Mesendoderm (in vitro differentiated cells): ENCODE results near the gene EPB41L4B. TPM values are rescaled to one million over a fixed set of nuclear protein-coding genes. Genes with fewer than 3 reads are reported as not detected.

Experiments used
- DNase-seq: peaks from one replicate; pipeline ENCODE4 v3.0.0; 2013
- H2AK5ac ChIP-seq: 2 replicates; pipeline ENCODE4 v1.6.1; 2013; ENCODE audit warnings: low read length, inconsistent platforms
- H2BK120ac ChIP-seq: 2 replicates; pipeline ENCODE4 v1.6.1; 2013; ENCODE audit warnings: low read depth, mild to moderate bottlenecking, low read length, moderate library complexity, mixed read lengths
- H2BK15ac ChIP-seq: replicated peaks from 2 replicates; pipeline ENCODE4 v1.6.1; 2013; ENCODE audit warnings: low read depth, mild to moderate bottlenecking, moderate library complexity
- H2BK5ac ChIP-seq: 2 replicates; pipeline ENCODE4 v1.6.1; 2013; ENCODE audit warnings: low read length, inconsistent platforms
- H3K18ac ChIP-seq: 2 replicates; pipeline ENCODE4 v1.6.1; 2013; ENCODE audit warnings: mild to moderate bottlenecking, low read length, mixed read lengths
- H3K23ac ChIP-seq: one replicate; pipeline ENCODE4 v1.6.1; 2013; ENCODE audit warnings: low read length
- H3K27ac ChIP-seq: 2 replicates; pipeline ENCODE4 v1.5.1; 2013; ENCODE audit warnings: low read depth, mild to moderate bottlenecking, inconsistent platforms, low read length, moderate library complexity
- H3K27me3 ChIP-seq: 2 replicates; pipeline ENCODE4 v1.6.1; 2013; ENCODE audit warnings: low read length, control low read depth, mild to moderate bottlenecking, inconsistent platforms; ENCODE audit not compliant: insufficient read depth, poor library complexity
- H3K36me3 ChIP-seq: 2 replicates; pipeline ENCODE4 v1.6.1; 2013; ENCODE audit warnings: low read length, inconsistent platforms; ENCODE audit not compliant: control insufficient read depth, insufficient read depth
- H3K4ac ChIP-seq: one replicate; pipeline ENCODE4 v1.6.1; 2013; ENCODE audit warnings: low read depth, mild to moderate bottlenecking, low read length, moderate library complexity
- H3K4me1 ChIP-seq: 2 replicates; pipeline ENCODE4 v1.6.1; 2013; ENCODE audit warnings: low read depth, low read length, inconsistent platforms; ENCODE audit not compliant: control insufficient read depth
- H3K4me2 ChIP-seq: 2 replicates; pipeline ENCODE4 v1.6.1; 2013; ENCODE audit warnings: low read length
- H3K4me3 ChIP-seq: 2 replicates; pipeline ENCODE4 v1.5.1; 2013; ENCODE audit warnings: mild to moderate bottlenecking, low read length
- H3K56ac ChIP-seq: one replicate; pipeline ENCODE4 v1.6.1; 2013; ENCODE audit warnings: low read length
- H3K79me1 ChIP-seq: 2 replicates; pipeline ENCODE4 v1.6.1; 2013; ENCODE audit warnings: low read length, inconsistent platforms
- H3K79me2 ChIP-seq: 2 replicates; pipeline ENCODE4 v1.6.1; 2013; ENCODE audit warnings: mild to moderate bottlenecking, low read length; ENCODE audit not compliant: control insufficient read depth, insufficient read depth
- H3K9ac ChIP-seq: 2 replicates; pipeline ENCODE4 v1.6.1; 2013; ENCODE audit warnings: low read length, inconsistent platforms
- H4K5ac ChIP-seq: one replicate; pipeline ENCODE4 v1.6.1; 2013; ENCODE audit warnings: low read length
- H4K8ac ChIP-seq: one replicate; pipeline ENCODE4 v1.6.1; 2013; ENCODE audit warnings: low read depth, mild to moderate bottlenecking, control low read depth, low read length, moderate library complexity
- WGBS: extraction: QIAGEN DNeasy Blood & Tissue Kit; methylation state at CpG from one replicate; pipeline ENCODE4 v1.1.7; 2013; ENCODE audit warnings: low lambda C conversion rate, missing lambda C conversion rate; ENCODE audit not compliant: insufficient coverage; ENCODE audit errors: extremely low coverage; 5-methylcytosine and 5-hydroxymethylcytosine counted together
- small RNA-seq: library from polyadenylated mRNA; stranded (forward); fragments of <200 nt; extraction: miRNeasy Mini kit (QIAGEN cat#:217004); gene quantifications from one replicate; pipeline ENCODE3, GENCODE V24; 2013; ENCODE audit not compliant: insufficient read depth

The EPB41L4B gene

DNA sequence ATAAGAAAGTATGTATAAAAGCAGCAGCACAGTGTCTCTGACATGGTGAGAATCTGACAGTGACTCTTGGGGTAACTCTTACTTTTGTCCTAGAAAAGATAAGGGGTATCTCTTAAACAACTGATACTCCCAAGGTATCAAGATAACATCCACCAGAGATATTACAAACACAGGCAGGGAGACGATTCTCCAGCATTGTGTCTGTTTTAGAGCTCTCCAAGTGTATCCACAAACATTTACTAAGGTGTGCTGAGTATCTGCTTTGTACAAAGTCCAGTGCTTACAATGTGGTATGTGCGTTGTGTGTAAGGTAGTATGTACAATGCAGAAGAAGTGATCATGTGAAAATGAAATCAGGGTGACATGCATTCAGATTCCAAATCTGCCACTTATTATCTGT, 196.7 kb downstream of the EPB41L4B start:
- no peak overlapping the region for H3K4me3 ChIP-seq
- no peak overlapping the region for H3K27ac ChIP-seq
- no peaks in the 10 kb centered on the region for H3K79me1 ChIP-seq
- H2BK5ac ChIP-seq: no peak overlapping the region
- H2AK5ac ChIP-seq: no peak overlapping the region
- no peaks in the 10 kb centered on the region for H3K27me3 ChIP-seq
- H3K18ac ChIP-seq: no peak overlapping the region
- no peak overlapping the region for H3K4me2 ChIP-seq
- H4K8ac ChIP-seq: no peak overlapping the region
- H3K4me1 ChIP-seq: peaks cover 5% of the 10 kb centered on the region
- H4K5ac ChIP-seq: no peak overlapping the region
- peaks cover 5% of the 10 kb centered on the region for H3K79me2 ChIP-seq
- DNase-seq: peak; percentile 57
- no peak overlapping the region for H3K23ac ChIP-seq
- H3K4ac ChIP-seq: no peak overlapping the region
- no peak overlapping the region for H3K9ac ChIP-seq
- H2BK15ac ChIP-seq: no peak overlapping the region
- no peaks in the 10 kb centered on the region for H3K36me3 ChIP-seq
- no peak overlapping the region for H3K56ac ChIP-seq
- no CpG with 5 or more reads among the region's 2 CpGs for WGBS
- no peak overlapping the region for H2BK120ac ChIP-seq

DNA sequence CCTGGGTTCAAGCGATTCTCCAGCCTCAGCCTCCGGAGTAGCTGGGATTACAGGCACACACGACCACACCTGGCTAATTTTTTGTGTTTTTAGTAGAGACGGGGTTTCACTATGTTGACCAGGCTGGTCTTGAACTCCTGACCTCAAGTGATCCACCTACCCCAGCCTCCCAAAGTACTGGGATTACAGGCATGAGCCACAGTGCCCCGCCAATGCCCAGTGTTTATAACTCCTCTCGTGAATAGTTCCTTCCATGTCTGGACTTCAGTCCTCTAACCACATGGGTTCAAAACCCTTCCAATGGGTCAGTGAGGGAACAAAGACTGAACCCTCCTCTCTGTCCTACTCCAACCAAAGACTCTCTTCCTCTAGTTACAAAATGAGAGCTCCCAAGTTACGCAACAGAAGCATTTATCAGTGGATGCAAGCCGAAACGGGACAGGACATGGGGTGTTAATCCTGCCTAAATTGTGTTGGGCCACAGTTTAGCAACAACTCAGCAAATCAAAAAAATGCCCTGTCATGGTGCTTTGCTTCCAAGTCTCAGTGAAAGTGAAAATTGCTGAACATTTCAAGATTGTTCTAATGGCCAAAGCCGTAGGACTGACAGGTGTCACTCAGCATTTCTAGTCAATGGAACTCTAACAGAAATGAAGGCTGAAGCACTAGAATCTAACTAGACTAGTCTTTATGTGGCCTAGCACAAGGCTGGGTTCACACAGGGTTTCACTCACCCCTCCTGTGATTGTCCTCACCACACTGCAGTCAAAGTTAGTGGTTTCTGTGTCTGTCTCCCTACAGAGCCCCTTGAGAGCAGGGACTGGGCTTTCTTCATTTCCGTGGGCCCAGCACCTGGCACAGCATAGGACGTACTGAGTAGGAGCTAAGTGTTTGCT, 197.9 kb downstream of the EPB41L4B start:
- Histone ChIP-seq H2BK15ac (no peak overlapping the region), H3K79me2 (peaks cover 17% of the 10 kb centered on the region), H3K27me3 (no peaks in the 10 kb centered on the region), H3K36me3 (no peaks in the 10 kb centered on the region), H3K4me3 (no peak overlapping the region), H2BK120ac (no peak overlapping the region), H4K5ac (no peak overlapping the region), H3K18ac (no peak overlapping the region), H2BK5ac (no peak overlapping the region), H3K56ac (no peak overlapping the region), H3K9ac (no peak overlapping the region), H4K8ac (no peak overlapping the region), H2AK5ac (no peak overlapping the region), H3K27ac (no peak overlapping the region), H3K4me1 (peaks cover 7% of the 10 kb centered on the region), H3K23ac (no peak overlapping the region), H3K79me1 (peaks cover 5% of the 10 kb centered on the region), H3K4ac (no peak overlapping the region), H3K4me2 (no peak overlapping the region)
- DNase-seq: no peak
- whole genome bisulfite sequencing: no CpG with 5 or more reads among the region's 12 CpGs

Small RNA genes lying within 50 kb of the gene (small RNA-seq; reads per million reads assigned to genes)
- gene RF00019 (not detected), gene RNU6-984P (not detected)
